H9 (cell line): ENCODE results near the gene TDP1. TPM values are rescaled to one million over a fixed set of nuclear protein-coding genes. Genes with fewer than 3 reads are reported as not detected.
A peak's percentile ranks its signal among the peaks of the same experiment; 100 is the strongest.

Experiments
- DNase-seq: peaks from one replicate; pipeline ENCODE4 v3.0.0-alpha.2; 2017
- H2AFZ ChIP-seq: one replicate; pipeline ENCODE4 v1.6.1; 2013; ENCODE audit warnings: mild to moderate bottlenecking, low read length, control low read depth, moderate library complexity
- H2AK5ac ChIP-seq: 2 replicates; pipeline ENCODE4 v1.6.1; 2013; ENCODE audit warnings: low read length, control low read depth, mixed read lengths; ENCODE audit not compliant: insufficient read length
- H2BK120ac ChIP-seq: one replicate; pipeline ENCODE4 v1.6.1; 2013; ENCODE audit warnings: low read depth, mild to moderate bottlenecking, low read length, control low read depth, inconsistent platforms; ENCODE audit not compliant: poor library complexity, severe bottlenecking
- H2BK12ac ChIP-seq: 2 replicates; pipeline ENCODE4 v1.6.1; 2013; ENCODE audit warnings: low read length, control low read depth, mixed read lengths, low read depth; ENCODE audit not compliant: insufficient read length
- H2BK15ac ChIP-seq: 2 replicates; pipeline ENCODE4 v1.6.1; 2013; ENCODE audit warnings: low read depth, low read length, control low read depth
- H2BK20ac ChIP-seq: one replicate; pipeline ENCODE4 v1.6.1; 2013; ENCODE audit warnings: low read depth, mild to moderate bottlenecking, low read length, control low read depth, inconsistent platforms; ENCODE audit not compliant: poor library complexity, severe bottlenecking
- H2BK5ac ChIP-seq: 2 replicates; pipeline ENCODE4 v1.6.1; 2013; ENCODE audit warnings: low read length, control low read depth, mixed read lengths; ENCODE audit not compliant: insufficient read length
- H3K14ac ChIP-seq: 2 replicates; pipeline ENCODE4 v1.6.1; 2013; ENCODE audit warnings: low read length, control low read depth; ENCODE audit not compliant: insufficient read depth
- H3K18ac ChIP-seq: 2 replicates; pipeline ENCODE4 v1.6.1; 2013; ENCODE audit warnings: low read depth, mild to moderate bottlenecking, mixed read lengths, low read length, control low read depth; ENCODE audit not compliant: insufficient read length
- H3K23ac ChIP-seq: 2 replicates; pipeline ENCODE4 v1.6.1; 2013; ENCODE audit warnings: low read length, control low read depth, mixed read lengths, low read depth; ENCODE audit not compliant: insufficient read length
- H3K23me2 ChIP-seq: 2 replicates; pipeline ENCODE4 v1.6.1; 2013; ENCODE audit warnings: low read depth, mild to moderate bottlenecking, mixed read lengths, low read length, control low read depth; ENCODE audit not compliant: insufficient read length, poor library complexity, severe bottlenecking
- H3K27ac ChIP-seq: 2 replicates; pipeline ENCODE4 v1.5.1; 2013; ENCODE audit warnings: low read length, control low read depth, mixed read lengths, low read depth; ENCODE audit not compliant: insufficient read length
- H3K27me3 ChIP-seq: 2 replicates; pipeline ENCODE4 v1.6.1; 2013; ENCODE audit warnings: low read length, control low read depth, inconsistent platforms; ENCODE audit not compliant: insufficient read depth
- H3K4ac ChIP-seq: 2 replicates; pipeline ENCODE4 v1.6.1; 2013; ENCODE audit warnings: low read depth, mild to moderate bottlenecking, control low read depth, inconsistent platforms, low read length, moderate library complexity
- H3K4me1 ChIP-seq: 2 replicates; pipeline ENCODE4 v1.6.1; 2013; ENCODE audit warnings: low read length, control low read depth, inconsistent platforms; ENCODE audit not compliant: insufficient read depth
- H3K4me2 ChIP-seq: 2 replicates; pipeline ENCODE4 v1.6.1; 2013; ENCODE audit warnings: low read length, control low read depth, mixed read lengths; ENCODE audit not compliant: insufficient read length, insufficient read depth
- H3K56ac ChIP-seq: 2 replicates; pipeline ENCODE4 v1.6.1; 2013; ENCODE audit warnings: low read depth, mild to moderate bottlenecking, mixed read lengths, low read length, control low read depth; ENCODE audit not compliant: insufficient read length
- H3K79me1 ChIP-seq: 2 replicates; pipeline ENCODE4 v1.6.1; 2013; ENCODE audit warnings: low read depth, mild to moderate bottlenecking, moderate library complexity, low read length, control low read depth, inconsistent platforms; ENCODE audit not compliant: insufficient read depth, poor library complexity, severe bottlenecking
- H3K79me2 ChIP-seq: 2 replicates; pipeline ENCODE4 v1.6.1; 2013; ENCODE audit warnings: low read length, control low read depth, inconsistent platforms; ENCODE audit not compliant: insufficient read depth
- H3K9ac ChIP-seq: 2 replicates; pipeline ENCODE4 v1.6.1; 2013; ENCODE audit warnings: low read length, control low read depth, mixed read lengths; ENCODE audit not compliant: insufficient read length; ENCODE audit errors: extremely low read depth
- H3K9me3 ChIP-seq: one replicate; pipeline ENCODE4 v1.6.1; 2013; ENCODE audit warnings: low read depth, low read length, inconsistent platforms; ENCODE audit not compliant: control insufficient read depth
- H3T11ph ChIP-seq: one replicate; pipeline ENCODE4 v1.6.1; 2013; ENCODE audit warnings: mild to moderate bottlenecking, low read length, control low read depth, inconsistent platforms
- H4K20me1 ChIP-seq: one replicate; pipeline ENCODE4 v1.6.1; 2013; ENCODE audit not compliant: control insufficient read depth, insufficient read length, insufficient read depth
- H4K5ac ChIP-seq: 2 replicates; pipeline ENCODE4 v1.6.1; 2013; ENCODE audit warnings: low read depth, mild to moderate bottlenecking, mixed read lengths, low read length, control low read depth; ENCODE audit not compliant: insufficient read length
- H4K8ac ChIP-seq: replicated peaks from 2 replicates; pipeline ENCODE4 v1.6.1; 2013; ENCODE audit warnings: low read length, control low read depth, mixed read lengths, low read depth; ENCODE audit not compliant: insufficient read length
- H4K91ac ChIP-seq: 2 replicates; pipeline ENCODE4 v1.6.1; 2013; ENCODE audit warnings: low read depth, mild to moderate bottlenecking, moderate library complexity, mixed read lengths, low read length, control low read depth; ENCODE audit not compliant: insufficient read length
- H3K27ac Mint-ChIP-seq, 3 experiments: 2 replicates in 2 of 3; 3 replicates in 1 of 3; pipeline ENCODE4 v1.8.0; 2020 to 2021; ENCODE audit warnings: mixed read lengths in 3 of 3, mild to moderate bottlenecking in 1 of 3, moderate library complexity in 1 of 3
- H3K27me3 Mint-ChIP-seq: 2 replicates; pipeline ENCODE4 v1.8.0; 2021; ENCODE audit warnings: low read depth, mild to moderate bottlenecking, moderate library complexity, mixed read lengths
- H3K36me3 Mint-ChIP-seq, 3 experiments: 2 replicates in 2 of 3; 3 replicates in 1 of 3; pipeline ENCODE4 v1.8.0; 2020 to 2021; ENCODE audit warnings: low read depth in 3 of 3, mixed read lengths in 3 of 3; ENCODE audit not compliant: insufficient read depth in 1 of 3
- H3K4me1 Mint-ChIP-seq, 2 experiments: 2 replicates each; pipeline ENCODE4 v1.8.0; 2020; ENCODE audit warnings: mixed read lengths in 2 of 2
- H3K4me3 Mint-ChIP-seq, 2 experiments: 2 replicates in 1 of 2; 3 replicates in 1 of 2; pipeline ENCODE4 v1.8.0; 2020 to 2021; ENCODE audit warnings: mild to moderate bottlenecking in 2 of 2, mixed read lengths in 2 of 2, moderate library complexity in 1 of 2
- H3K9me3 Mint-ChIP-seq, 2 experiments: 2 replicates in 1 of 2; 3 replicates in 1 of 2; pipeline ENCODE4 v1.8.0; 2020; ENCODE audit warnings: mild to moderate bottlenecking in 2 of 2, mixed read lengths in 2 of 2, moderate library complexity in 1 of 2
- CTCF ChIP-seq: fragments of 200-600 bp; sonication (generic); conservative IDR thresholded peaks from 3 replicates; pipeline ENCODE4 v1.8.0; 2021; ENCODE audit warnings: antibody characterized with exemption, mild to moderate bottlenecking
- WGBS: extraction: QIAGEN DNeasy Blood & Tissue Kit; methylation state at CpG from one replicate; pipeline ENCODE4 v1.1.7; 2013; ENCODE audit warnings: missing lambda C conversion rate, low lambda C conversion rate, mixed read lengths; ENCODE audit not compliant: insufficient read length; ENCODE audit errors: extremely low coverage; 5-methylcytosine and 5-hydroxymethylcytosine counted together
- total RNA-seq: library from RNA; stranded (reverse); gene quantifications from 2 replicates; pipeline ENCODE4 v1.2.1, GENCODE V29; 2021

The TDP1 gene
- total RNA-seq, 1 experiment from 2014 or later: 53.4 TPM

DNA sequence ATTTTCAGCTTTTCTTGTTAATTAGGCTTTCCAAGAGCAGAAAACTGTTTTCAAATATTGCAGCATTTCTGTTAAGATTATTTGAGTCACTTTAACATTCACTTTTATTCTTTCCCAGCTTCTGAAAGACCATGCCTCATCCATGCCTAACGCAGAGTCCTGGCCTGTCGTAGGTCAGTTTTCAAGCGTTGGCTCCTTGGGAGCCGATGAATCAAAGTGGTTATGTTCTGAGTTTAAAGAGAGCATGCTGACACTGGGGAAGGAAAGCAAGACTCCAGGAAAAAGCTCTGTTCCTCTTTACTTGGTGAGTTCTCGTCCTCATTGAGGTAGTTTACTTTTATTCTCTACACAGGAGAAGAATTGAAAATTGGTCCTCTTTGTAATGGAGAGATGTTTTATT lies 33.1 kb downstream of the TDP1 start:
- Histone ChIP-seq H3K56ac (no peak overlapping the region), H4K20me1 (no peaks in the 10 kb centered on the region), H3K18ac (no peak overlapping the region), H2BK5ac (no peak overlapping the region), H3K4me2 (no peak overlapping the region), H3K9ac (no peak overlapping the region), H2AFZ (no peak overlapping the region), H2AK5ac (no peak overlapping the region), H4K8ac (no peak overlapping the region), H3K23me2 (no peaks in the 10 kb centered on the region), H2BK120ac (no peak overlapping the region), H3T11ph (no peak overlapping the region), H3K27me3 (no peaks in the 10 kb centered on the region), H3K79me1 (no peaks in the 10 kb centered on the region), H3K9me3 (no peaks in the 10 kb centered on the region), H2BK12ac (no peak overlapping the region), H3K23ac (no peak overlapping the region), H2BK15ac (no peak overlapping the region), H3K14ac (no peak overlapping the region), H3K4me1 (no peaks in the 10 kb centered on the region; the same call in 1 of the 2 replicates), H2BK20ac (no peak overlapping the region), H3K79me2 (no peaks in the 10 kb centered on the region), H3K4ac (no peak overlapping the region), H4K91ac (no peak overlapping the region), H3K27ac (no peak overlapping the region), H4K5ac (no peak overlapping the region)
- no peak for DNase-seq
- H3K4me3 Mint-ChIP-seq: no peak overlapping the region
- H3K36me3 Mint-ChIP-seq: peaks cover 16 to 54% (median 50%) of the 10 kb centered on the region in 3 experiments
- H3K27ac Mint-ChIP-seq: peak overlapping the region in 2 of 3 experiments; percentile 10 to 71; a peak in 5 of 7 replicates
- TF ChIP-seq CTCF: no peak
- H3K9me3 Mint-ChIP-seq: no peaks in the 10 kb centered on the region
- WGBS: no CpG with 5 or more reads among the region's 5 CpGs
- H3K4me1 Mint-ChIP-seq: peaks cover 30 to 31% of the 10 kb centered on the region in 2 experiments
- no peaks in the 10 kb centered on the region for H3K27me3 Mint-ChIP-seq
